ENCODE measurements around the gene PIM1.
A peak's percentile ranks its signal among the peaks of the same experiment; 100 is the strongest.
"Not testable (repeated sequence)": the region's sequence is repeated elsewhere in the genome, so short reads cannot be mapped to it uniquely, and the experiment has no call there.

Gene PIM1

GRCh38 chr6:37169496-37170272 is at the start of gene PIM1:
PIM1 (plus strand) TSS chr6:37170152; CDS start chr6:37170576, 424 bp downstream.
- peak; percentile 95 for DNase-seq

- DNase-seq: no peak
These were observed 48.4 kb upstream of the PIM1 start for GRCh38 chr6:37121556-37121955.

GRCh38 chr6:37122861-37123260 is 47.1 kb upstream of the PIM1 start:
- no peak for DNase-seq

GRCh38 chr6:37123957-37124729 is 45.8 kb upstream of the PIM1 start:
- no peak for DNase-seq

GRCh38 chr6:37125774-37126492 is 44.0 kb upstream of the PIM1 start:
- DNase-seq: no peak

GRCh38 chr6:37126493-37126958 is 43.4 kb upstream of the PIM1 start:
- no peak for DNase-seq

GRCh38 chr6:37126961-37127616 is 42.9 kb upstream of the PIM1 start:
- DNase-seq: no peak

- no peak for DNase-seq
These were observed 41.7 kb upstream of the PIM1 start for GRCh38 chr6:37127961-37128862.

- not testable (repeated sequence) for DNase-seq
These were observed 41.0 kb upstream of the PIM1 start for GRCh38 chr6:37128863-37129443.

GRCh38 chr6:37129566-37129965 is 40.4 kb upstream of the PIM1 start:
- no peak for DNase-seq

GRCh38 chr6:37130704-37131103 is 39.2 kb upstream of the PIM1 start:
- DNase-seq: no peak

GRCh38 chr6:37131104-37131959 is 38.6 kb upstream of the PIM1 start:
- peak; percentile 35 for DNase-seq

GRCh38 chr6:37131960-37132253 is 38.0 kb upstream of the PIM1 start:
- DNase-seq: no peak

- no peak for DNase-seq
These were observed 35.9 kb upstream of the PIM1 start for GRCh38 chr6:37134036-37134395.

- DNase-seq: no peak
These were observed 35.4 kb upstream of the PIM1 start for GRCh38 chr6:37134396-37135191.

- DNase-seq: no peak
These were observed 33.9 kb upstream of the PIM1 start for GRCh38 chr6:37135835-37136694.

GRCh38 chr6:37136821-37137200 is 33.1 kb upstream of the PIM1 start:
- DNase-seq: no peak

GRCh38 chr6:37137201-37138090 is 32.5 kb upstream of the PIM1 start:
- no peak for DNase-seq
